Germinal center (tissue), 1 donor: ENCODE measurements around the gene GRWD1.

Experiments used
- DNase-seq: peaks from one replicate; pipeline ENCODE4 v3.0.0; 2012; ENCODE audit warnings: mixed read lengths, low spot score

Gene GRWD1

GRCh38 chr19:48456864-48457263 lies 11.1 kb downstream of the GRWD1 start:
- no peak for DNase-seq

DNA sequence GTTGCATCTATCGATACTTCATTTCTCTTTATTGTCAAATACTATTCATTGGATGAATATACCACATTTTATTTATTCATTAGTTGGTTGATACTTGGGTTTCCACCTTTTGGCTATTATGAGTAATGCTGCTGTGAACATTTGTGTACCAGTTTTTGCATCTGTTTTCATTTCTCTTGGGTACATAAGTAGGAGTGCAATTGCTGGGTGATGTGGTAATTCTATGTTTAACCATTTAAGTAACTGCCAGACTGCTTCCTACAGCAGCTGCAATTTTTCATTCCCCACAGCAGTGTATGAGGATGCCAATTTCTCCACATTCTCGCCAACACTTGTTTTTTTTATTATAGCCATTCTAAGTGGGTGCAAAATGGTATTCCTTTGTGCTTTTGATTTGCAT lies 12.2 kb downstream of the GRWD1 start:
- DNase-seq, result no peak

DNA sequence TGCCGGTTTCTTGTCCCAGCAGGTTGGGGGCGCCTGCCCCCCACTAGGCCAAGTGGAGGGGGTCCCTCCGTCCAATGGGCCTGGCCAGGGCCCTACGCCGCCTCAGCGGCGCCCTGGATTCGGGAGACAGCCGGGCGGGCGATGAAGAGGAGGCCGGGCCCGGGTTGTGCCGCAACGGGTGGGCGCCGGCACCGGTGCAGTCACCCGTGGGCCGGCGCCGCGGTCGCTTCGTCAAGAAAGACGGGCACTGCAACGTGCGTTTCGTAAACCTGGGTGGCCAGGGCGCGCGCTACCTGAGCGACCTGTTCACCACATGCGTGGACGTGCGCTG lies 15.8 kb downstream of the GRWD1 start:
- DNase-seq, result no peak

DNA sequence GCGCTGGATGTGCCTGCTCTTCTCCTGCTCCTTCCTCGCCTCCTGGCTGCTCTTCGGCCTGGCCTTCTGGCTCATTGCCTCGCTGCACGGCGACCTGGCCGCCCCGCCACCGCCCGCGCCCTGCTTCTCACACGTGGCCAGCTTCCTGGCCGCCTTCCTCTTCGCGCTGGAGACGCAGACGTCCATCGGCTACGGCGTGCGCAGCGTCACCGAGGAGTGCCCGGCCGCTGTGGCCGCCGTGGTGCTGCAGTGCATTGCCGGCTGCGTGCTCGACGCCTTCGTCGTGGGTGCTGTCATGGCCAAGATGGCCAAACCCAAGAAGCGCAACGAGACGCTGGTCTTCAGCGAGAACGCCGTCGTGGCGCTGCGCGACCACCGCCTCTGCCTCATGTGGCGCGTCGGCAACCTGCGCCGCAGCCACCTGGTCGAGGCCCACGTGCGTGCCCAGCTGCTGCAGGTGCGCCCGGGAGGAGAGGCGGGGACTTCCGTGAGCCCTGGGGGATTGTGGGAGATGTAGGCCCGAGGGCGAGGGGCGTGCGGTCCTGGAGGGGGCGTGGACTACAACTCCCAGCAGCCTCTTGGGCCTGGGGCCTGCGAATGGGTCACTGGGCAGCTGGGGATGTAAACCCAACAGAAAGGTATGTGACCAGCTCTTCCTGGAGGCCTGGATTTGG lies 16.3 kb downstream of the GRWD1 start:
- no peak for DNase-seq

GRCh38 chr19:48465215-48465614 lies 19.4 kb downstream of the GRWD1 start:
- no peak for DNase-seq

DNA sequence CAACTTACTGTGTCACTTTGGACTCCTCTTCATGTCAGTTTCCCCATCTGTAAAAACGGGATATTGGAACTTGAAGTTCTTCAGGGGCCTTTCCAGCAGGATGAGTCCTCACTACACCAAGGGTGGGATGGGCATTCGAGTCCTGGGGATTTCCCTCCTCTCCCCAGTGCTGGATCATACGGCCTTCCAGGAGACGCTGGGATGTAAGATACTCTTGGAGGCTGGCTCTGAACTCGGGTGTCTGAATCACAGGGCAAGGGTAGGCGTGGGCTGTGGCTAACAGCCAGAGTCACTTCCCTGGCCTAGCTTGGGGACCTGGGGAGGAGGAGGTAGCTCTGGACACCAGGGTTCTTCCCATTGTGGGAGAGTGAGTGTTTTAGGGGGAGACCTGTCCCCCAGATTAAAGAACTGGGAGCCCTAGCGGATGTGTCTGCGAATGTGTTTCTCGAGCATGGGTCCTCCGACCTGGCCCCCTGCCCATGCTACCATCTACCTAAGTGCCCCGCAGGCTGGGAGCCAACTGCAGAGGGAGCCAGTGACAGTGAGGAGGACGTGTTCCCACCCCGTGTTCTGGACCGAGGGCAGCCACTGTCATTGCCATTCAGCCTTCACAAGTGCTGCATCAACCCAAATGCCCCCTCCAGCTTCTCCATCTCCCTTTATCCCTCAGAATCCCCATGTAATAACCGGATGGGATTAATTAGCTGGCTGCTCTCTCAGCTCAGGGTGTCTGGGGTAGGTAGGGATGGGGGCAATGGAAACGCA lies 21.0 kb downstream of the GRWD1 start:
- no peak for DNase-seq

DNA sequence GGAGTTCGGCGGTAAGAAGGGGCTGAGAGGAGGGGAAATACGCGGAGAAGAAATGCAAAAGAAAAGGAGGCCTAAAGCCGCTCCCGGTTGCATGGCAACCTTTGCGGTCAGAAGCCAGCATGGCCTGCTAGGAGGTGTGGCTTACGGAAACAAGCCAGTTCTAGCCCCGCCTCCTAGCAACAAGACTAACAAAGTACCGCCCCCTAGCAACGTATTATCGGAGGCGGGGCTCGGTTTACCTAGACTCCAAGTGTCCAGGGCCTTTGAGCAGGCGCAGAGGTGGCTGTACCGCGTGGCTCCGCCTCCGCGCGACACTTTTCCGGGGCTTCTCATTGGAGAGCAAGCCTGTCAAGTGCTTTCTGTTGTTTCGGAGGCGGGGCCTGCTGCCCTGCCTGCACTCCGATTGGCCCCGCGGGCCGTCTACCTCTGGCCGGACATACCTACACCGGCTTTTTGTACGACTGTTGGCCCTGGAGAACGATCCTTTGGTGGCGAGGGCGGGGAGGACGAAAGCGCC lies 23.0 kb downstream of the GRWD1 start:
- peak; percentile 97 for DNase-seq

DNA sequence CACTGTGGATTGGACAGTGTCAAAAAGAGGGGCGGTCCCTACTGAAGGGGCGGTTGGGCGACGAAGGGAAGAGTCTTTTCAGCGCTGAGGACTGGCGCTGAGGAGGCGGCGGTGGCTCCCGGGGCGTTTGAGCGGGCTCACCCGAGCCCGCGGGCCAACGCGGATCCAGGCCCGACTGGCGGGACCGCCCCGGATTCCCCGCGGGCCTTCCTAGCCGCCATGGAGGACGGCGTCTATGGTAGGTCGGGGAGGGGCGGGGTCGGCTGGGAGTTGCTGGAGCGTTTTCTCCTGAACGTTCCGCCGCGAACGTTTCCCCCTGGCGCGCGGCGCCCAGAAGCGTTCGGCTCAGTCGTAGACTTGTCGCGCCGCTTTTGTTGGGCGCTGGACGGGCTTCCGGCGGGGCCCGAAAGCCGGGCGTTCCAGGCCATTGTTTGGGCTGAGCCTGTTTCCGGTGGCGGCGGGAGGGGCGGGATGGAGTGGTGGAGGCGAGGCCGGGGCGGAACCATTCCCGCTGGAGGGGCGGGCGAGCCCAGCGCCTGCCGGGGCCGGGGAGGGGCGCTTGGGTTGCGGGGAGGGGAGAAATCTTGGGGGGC lies 23.6 kb downstream of the GRWD1 start, which contains the start of gene CYTH2:
TSS of gene CYTH2 (plus strand) at position 81 of the 593 bp plus-strand sequence. CDS start at position 220, 139 bp downstream.
- DNase-seq, result peak; percentile 47

GRCh38 chr19:48469934-48470680 lies 24.3 kb downstream of the GRWD1 start:
- no peak for DNase-seq

GRCh38 chr19:48470856-48471255 lies 25.1 kb downstream of the GRWD1 start:
- DNase-seq, result no peak

DNA sequence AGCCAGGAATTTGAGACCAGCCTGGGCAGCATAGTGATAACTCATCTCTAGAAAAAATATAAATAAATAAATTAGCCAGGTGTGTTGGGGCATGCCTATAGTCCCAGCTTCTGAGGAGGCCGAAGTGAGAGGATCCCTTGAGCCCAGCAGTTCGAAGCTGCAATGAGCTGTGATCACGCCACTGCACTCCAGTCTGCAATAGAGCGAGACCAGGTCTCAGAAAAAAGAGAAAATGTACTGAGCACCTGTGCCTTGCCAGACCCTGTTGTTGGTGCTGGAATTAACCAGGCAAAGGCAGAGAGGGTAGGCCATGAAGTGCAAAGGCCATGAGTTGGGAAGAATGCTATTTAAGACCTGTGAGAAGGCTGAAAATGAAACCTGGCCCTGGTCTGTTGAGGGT lies 26.1 kb downstream of the GRWD1 start:
- DNase-seq, result no peak

DNA sequence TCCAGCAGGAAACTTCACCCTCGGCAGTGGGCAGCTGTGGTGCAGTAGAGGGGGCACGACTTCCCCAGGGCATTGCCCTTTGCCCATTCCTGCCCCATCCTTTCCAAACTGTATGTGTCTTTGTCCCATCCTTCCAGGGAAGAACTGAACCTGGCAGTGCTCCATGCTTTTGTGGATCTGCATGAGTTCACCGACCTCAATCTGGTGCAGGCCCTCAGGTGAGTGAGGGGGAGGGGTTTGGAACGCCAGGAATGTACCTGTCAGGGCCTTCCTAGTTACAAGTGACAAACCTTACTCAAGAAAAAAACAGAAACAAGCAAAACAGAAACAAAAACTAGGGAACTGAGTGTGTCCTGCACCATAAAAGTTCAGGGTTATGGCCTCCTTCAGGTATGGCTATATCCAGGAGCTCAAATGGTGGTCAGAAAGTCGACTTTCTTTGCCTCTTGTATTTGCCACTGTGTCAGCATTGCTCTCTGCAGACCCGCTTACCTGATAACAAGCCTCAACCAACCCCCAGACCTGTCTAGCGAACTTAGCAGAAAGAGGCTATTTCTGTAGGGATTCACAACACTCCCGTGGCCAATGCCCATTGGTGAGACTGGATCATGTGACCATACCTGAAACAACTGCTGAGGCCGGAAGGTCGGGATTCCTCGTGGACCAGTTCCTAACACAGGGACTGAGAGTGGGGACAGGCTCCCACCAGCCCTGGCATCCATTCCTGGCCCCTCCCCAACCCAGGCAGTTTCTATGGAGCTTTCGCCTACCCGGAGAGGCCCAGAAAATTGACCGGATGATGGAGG lies 27.6 kb downstream of the GRWD1 start:
- no peak for DNase-seq

DNA sequence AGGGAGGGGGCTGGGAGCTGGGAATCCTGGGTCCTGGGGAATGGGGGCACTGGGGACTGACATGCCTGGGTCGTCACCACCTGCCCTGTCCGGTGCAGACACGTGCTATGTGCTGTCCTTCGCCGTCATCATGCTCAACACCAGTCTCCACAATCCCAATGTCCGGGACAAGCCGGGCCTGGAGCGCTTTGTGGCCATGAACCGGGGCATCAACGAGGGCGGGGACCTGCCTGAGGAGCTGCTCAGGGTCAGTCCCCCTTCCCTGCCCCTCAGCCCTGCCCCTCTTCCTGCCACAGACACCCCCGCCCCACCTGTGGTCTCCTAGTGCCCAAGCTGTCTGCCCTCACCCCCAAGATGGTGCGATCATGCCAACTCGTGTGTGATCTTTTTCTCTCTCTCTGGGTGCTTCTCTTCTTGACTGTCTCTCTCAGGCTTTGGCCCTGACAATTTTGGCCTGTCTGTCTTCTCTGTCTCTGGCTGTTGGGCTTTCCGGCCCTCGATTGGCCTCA lies 28.4 kb downstream of the GRWD1 start:
- no peak for DNase-seq

DNA sequence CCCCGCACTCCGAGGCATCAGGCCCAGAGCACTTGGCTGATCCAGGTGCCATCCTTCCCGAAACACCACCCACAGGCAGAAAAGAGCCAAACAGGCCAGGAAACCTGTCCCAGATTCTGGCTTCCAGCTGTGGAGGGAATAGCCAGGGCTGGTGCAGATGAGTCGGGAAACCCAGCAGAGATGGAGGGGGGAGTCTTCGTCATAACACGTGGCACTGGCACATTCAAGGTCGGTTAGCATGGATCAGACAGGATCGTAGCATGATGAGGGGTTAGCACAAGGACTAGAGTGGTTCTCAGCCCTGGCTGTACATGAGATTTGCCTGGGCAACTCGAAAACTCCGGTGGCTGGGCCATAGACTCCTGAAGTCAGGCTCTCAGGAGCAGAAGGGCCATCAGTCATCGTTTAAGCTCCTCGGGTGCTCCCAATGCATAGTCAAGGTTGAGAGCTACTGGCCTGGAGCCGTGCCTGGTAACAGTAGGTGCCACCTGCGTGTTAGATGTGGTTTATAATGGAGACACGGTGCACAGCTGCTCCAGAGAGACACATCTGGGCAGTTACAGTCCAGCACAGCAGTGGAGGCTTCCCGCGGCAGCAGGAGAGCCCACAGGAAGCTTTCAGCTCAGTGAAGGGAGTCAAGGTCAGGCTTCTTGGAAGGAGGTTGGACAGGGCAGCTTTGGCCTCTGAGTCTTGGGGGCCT lies 29.7 kb downstream of the GRWD1 start:
- no peak for DNase-seq

DNA sequence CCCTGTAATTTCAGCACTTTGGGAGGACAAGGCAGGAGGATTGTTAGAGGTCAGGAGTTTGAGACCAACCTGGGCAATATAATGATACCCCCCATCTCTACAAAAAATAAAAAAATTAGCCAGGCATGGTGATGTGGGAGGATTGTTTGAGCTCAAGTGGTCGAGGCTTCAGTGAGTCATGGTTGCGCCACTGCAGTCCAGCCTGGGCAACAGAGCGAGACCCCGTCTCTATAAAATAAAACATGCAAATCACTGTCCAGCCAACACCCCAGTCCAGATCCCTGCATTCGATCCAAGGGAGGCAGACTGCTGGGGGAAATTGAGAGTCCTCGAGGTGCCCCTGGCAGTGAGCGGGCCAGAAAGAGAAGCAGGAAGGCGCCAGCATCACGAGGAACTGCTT lies 30.4 kb downstream of the GRWD1 start:
- no peak for DNase-seq

- no peak for DNase-seq
These were observed 31.4 kb downstream of the GRWD1 start for GRCh38 chr19:48477067-48477685.

- DNase-seq, result no peak
These were observed 32.0 kb downstream of the GRWD1 start for GRCh38 chr19:48477698-48478338.

DNA sequence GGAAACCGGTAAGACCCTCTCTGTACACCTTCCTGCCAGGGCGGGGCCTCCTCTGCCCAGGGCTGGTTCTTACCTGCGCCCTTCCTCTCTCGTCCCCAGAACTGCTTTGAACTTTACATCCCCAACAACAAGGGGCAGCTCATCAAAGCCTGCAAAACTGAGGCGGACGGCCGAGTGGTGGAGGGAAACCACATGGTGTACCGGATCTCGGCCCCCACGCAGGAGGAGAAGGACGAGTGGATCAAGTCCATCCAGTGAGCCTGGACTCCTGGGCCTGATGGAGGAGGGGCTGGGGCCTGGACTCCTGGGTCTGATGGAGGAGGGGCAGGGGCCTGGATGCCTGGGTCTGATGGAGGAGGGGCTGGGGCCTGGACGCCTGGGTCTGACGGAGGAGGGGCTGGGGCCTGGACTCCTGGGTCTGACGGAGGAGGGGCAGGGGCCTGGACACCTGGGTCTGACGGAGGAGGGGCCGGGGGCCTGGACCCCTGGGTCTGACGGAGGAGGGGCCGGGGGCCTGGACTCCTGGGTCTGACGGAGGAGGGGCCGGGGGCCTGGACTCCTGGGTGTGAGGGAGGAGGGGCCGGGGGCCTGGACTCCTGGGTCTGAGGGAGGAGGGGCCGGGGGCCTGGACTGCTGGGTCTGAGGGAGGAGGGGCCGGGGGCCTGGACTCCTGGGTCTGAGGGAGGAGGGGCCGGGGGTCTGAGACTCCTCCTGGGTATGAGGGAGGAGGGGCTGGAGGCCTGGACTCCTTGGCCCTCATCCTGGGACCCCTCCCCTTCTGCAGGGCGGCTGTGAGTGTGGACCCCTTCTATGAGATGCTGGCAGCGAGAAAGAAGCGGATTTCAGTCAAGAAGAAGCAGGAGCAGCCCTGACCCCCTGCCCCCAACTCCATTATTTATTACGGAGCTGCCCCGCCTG lies 32.8 kb downstream of the GRWD1 start:
- no peak for DNase-seq

- no peak for DNase-seq
These were observed 33.9 kb downstream of the GRWD1 start for GRCh38 chr19:48479686-48480085.
